ENCODE measurements around the gene DOCK11.
"Not testable (repeated sequence)": the region's sequence is repeated elsewhere in the genome, so short reads cannot be mapped to it uniquely, and the experiment has no call there.

Gene DOCK11

DNA sequence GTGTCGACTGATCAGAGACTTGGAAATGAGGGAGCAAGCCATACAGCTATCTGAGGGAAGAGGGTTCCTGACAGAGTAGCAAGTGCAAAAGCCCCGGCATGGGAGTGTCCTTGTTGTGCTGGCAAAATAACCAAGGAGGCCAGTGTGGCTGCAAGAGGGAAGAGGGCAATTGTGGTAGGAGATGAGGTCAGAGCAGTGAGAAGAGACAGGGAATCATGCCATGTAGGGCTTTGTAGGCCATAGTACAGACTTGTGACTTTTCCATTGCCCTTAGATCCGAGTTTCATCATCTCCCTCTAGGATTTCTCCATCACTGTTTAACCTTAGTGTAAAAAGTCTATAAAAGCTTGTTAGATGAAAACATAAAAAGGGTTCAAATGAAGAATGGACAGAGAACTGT, 76.2 kb downstream of the DOCK11 start:
- DNase-seq = peak; percentile 29 to 38

DNA sequence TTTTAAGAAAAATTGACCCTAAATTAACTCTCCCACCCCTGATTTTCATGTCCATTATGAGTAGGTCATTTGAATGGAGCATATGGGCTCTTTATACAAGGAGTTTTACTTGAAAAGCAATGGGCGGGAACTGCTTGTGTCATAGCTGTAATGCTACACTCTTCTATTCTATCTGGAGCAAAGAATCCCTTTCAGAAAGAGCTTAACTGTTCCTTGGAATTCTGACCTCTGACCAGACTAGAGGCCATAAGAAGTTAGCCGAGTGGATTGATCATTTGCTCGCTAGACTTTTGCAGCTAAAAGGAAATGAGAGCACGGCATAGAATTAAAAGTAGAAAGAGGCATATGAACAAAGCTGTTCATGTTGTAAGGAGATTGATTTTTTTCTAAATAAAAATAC, 79.1 kb downstream of the DOCK11 start:
- no peak for DNase-seq

DNA sequence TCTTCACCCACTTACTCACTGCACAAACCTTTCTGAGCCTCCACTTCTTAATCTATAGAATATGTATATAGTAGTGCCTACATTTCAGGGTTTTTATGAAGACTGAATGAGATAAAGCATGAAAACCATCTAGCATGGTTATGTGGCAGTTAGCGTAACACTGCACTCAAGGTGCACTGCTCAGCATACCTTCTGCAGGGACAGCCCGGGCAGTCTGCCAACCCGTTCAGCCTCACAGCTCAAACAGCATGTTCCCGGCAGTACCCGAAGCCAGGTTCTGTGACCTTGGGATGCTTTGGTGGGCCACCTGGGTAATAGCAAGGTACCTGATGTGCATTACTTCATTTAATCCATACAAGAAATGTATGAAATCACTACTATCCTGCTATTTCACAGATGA, 81.4 kb downstream of the DOCK11 start:
- DNase-seq = no peak

DNA sequence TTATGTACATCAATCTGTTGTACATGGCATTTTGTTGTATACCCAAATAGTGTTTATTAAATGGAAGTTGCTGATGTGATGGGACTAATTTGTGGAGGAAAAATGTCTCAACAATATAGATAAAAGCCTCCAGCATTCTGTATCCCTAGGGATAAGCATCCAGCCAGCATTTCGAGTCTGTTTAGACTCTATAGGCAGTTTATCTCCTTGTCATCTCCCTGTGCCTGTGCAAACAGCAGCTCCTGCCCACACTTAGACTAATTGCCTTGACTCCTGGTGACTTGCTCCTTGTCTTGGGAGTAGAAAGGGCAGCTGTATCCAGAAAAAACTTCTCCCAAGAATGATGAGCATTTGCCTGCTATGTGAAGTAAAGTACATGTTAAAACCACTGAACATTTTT, 83.8 kb downstream of the DOCK11 start:
- no peak for DNase-seq

DNA sequence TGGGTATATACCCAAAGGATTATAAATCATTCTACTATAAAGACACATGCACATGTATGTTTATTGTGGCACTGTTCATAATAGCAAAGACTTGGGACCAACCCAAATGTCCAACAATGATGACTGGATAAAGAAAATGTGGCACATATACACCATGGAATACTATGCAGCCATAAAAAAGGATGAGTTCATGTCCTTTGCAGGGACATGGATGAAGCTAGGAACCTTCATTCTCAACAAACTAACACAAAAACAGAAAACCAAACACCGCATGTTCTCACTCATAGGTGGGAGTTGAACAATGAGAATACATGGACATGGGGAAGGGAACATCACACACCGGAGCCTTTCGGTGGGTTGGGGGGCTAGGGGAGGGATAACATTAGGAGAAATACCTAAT, 87.3 kb downstream of the DOCK11 start:
- DNase-seq = not testable (repeated sequence)

DNA sequence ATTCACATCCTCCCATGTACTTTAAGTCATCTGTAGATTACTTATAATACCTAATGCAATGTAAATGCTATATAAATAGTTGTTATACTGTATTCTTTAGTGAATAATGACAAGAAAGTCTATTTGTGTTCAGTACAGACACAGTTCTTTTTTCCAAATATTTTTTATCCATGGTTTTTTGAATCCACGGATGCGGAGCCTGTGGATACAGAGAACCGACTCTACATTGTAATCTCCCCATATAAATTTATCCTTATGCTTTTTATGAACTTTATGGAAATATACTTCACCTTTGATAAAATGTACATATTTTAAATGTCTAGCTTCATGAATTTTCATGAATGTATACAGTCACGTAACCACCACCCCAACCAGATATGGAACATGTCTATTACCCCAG, 88.2 kb downstream of the DOCK11 start:
- no peak for DNase-seq

DNA sequence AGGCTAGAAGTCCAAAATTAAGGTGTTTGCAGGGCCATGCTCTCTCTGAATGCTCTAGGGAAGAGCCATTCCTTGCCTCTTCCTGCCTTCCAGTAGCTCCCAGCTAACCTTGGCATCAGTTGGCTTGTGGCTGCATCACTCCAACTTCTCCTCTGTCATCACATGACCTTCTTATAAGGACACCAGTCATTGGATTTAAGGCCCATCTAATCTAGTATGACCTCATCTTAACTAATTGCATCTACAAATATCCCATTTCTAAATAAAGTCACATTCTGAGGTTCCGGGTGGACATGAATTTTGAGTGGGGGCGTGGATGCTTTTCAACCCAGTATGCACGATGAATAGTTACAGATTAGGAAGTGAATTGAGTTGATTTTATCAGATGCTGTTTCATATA, 89.7 kb downstream of the DOCK11 start:
- DNase-seq = no peak

DNA sequence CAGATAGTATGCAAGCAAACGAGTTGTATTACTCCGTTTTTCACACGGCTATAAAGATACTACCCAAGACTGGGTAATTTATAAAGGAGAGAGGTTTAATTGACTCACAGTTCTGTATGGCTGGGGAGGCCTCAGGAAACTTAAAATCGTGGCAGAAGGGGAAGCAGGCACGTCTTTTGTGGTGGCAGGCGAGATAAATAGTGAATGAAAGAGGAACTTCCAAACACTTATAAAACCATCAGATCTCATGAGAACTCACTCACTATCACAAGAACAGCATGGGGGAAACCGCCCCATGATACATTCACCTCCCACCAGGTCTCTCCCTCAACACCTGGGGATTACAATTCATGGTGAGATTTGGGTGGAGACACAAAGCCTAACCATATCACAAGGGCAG, 90.6 kb downstream of the DOCK11 start:
- DNase-seq = peak in 1 of 2 donors; percentile 3

DNA sequence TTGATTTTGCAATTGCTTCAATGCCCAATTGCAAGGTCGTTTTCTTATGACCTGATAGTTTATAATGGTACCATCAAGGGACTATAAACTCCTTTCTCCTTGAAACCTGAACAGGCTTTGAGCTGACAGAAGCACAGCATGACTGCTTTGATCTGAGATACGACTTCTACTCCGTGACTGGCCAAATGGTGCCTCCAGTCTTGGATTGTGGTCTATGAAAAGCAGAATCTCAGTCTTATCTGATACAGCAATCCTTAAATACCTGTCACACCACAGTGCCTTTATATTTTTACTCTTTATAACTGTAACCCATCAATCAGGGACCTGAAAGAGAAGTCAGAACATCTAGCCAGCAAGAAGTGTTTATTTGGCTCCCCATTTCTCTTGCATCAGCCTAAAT, 93.1 kb downstream of the DOCK11 start:
- DNase-seq = no peak

DNA sequence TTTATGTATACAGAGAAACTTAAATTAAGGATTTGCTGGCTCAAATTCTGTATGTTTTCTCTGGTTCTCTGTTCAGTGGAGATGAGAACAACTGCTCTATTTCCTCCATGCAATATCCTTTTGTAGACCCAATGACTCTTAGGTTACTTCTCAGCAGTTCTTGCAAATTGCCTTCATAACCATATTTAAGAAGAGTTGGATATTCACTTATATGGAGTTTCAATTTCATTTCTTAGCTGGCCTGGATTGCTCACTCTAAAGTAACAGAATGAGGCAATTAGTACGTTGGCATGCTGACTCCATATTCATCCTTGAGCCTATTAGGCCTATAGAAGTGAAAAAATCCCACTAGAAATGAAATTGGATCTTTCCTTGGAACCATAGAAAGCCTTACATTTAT, 93.6 kb downstream of the DOCK11 start:
- DNase-seq = no peak

DNA sequence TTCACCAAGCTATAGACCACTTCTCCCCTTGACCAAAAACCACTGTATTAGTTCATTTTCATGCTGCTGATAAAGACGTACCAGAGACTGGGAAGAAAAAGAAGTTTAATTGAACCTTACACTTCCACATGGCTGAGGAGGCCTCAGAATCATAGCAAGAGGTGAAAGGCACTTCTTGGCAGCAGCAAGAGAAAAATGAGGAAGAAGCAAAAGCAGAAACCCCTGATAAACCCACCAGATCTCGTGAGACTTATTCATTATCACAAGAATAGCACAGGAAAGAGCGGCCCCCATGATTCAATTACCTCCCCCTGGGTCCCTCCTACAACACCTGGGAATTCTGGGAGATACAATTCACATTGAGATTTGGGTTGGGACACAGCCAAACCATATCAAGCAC, 97.8 kb downstream of the DOCK11 start:
- peak; percentile 40 to 43 for DNase-seq

DNA sequence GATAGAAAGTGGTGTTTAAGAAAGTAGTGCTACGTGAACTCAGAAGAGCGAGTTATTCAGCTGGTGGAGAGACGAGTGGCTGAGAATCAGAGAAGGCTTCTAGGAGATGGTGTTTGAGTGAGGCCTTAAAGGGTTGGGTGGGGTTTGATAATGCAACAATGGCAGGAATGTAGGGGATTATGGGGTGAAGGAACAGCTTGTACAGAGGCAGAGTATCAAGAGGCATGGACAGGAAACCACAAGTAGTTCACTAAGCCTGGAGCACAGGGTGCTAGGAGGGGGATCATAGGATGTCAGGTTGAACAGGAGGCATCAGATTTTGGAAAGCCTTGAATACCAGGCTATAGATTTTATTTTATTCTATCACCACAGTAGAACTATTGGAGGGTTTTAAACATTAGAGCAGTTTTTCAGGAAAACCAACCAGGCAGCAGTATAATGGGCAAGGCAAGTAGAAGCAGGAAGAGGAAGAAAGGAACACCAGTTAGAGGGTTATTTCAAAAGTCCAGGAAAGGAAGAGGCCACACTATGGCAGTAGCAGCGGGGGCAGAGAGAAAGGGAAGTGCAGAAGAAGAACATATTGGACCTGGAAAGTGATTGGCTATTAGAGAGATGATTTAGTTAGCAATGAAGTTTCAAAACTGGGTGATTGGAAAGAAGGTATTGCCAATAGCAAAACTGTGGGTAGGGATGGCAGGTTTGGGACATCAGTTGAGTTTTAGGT, 99.2 kb downstream of the DOCK11 start:
- DNase-seq = peak; percentile 59 to 64

DNA sequence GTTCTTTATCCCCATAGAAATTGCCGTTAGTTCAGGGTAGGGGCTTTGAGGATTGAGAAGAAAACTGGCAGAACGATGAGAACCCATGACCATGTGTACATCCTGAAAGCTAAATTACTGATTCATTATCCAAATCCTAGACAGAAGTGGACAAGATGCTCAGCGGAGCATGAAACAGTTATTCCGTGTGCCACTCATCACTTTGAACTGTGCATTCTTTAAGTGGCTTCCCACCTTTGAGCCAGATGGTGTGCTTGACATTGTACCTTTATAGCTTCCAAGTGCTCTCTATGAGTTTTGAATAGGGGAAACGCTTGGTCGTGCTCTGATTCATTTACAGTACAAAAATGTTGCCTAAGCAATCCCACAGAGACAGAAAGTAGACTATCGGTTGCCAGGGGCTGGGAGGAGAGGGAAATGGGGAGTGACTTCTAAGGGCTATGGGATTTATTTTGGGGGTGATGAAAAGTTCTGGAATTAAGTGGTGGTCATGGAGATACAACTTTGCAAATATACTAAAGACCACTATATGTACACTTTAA, 100.0 kb downstream of the DOCK11 start:
- DNase-seq = no peak

DNA sequence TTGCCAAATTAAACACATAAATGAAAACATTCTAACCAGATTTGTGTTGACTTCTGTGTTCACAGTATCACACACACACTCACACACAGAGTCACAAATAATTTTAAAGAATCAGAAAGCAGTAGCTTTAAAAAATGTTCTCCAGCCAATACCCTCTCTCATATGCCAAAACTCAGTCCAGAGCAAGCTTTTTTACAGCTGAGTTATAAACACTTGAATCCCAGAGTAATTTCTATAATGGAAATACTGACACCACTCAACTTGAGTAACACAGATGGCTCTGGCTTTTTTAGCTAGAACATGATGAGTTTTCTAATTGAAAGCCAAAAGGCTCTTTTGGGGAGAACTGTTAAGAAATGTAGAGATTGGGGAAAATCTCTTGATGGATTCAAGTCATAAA, 100.8 kb downstream of the DOCK11 start:
- DNase-seq = no peak

DNA sequence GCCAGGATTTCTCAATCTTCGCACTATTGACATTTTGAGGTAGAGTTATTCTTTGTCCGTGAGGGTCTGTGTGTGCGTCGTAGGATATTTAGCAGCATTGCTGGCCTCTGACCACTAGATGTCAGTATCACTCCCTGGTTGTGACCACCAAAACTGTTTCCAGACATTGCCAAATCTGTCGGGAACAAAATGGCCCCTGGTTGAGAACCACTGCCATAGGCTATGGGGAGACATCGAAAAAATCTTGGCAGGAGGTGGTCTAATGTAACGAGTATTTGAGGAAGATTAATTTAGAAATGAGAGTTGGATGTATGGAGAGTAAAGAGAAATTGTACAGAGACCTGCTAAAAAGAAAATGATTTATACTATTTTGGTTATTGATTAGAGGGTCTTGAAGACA, 108.4 kb downstream of the DOCK11 start:
- peak; percentile 43 to 45 for DNase-seq

DNA sequence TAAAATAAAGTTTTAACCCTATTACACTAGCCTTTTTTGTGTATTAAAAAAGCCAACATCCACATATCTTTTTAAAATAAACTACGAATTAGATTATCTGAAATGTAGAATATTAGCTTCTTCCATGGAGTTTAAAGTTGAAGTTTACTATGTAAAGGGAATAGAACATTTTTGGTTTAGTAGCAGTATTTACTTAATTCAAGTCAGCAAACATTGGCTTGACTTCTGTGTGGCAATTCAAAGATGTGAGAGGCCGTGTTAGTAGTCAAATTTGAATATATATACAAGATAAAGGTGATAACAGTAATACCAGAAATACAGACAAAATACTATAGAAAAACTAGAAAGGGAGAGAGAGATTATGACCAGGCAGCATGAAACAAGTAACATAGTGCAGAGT, 116.7 kb downstream of the DOCK11 start:
- no peak for DNase-seq

DNA sequence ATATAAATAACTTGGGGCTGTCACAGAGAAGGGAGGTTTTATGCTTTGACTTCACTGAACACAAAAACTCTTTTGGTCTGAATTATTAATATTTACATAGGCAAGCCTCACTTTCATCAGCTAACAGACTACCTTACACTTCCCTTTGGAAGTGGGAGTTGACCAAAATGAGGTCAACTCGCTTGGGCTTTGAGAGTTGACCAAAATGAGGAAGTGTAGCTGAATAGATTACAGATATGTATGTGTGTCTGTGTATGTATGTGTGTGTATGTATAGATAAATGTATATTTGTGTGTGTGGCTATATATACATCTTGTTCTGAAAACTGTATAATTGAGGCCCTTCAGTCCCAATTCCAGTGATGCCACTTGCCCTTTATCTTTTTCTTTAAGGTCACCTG, 118.5 kb downstream of the DOCK11 start:
- DNase-seq = peak; percentile 44 to 50

DNA sequence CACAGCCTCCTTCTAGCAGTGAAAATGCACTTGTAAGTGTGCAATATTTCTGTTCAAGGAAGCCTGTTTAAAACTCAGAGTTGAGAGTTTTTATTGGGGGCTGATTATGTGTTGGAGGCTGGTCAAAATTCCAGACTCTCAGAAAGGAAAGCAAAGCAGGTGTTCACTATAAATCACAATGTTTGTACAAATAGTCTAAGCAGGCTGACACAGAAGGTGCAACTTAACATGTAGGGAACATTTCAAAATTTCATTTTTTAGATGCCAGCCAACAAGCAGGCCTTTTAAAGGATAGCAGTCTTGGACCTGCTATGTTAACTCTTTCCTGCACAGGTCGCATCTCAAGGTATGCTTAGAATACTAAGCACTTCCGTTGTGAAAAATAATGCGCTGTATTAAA, 119.5 kb downstream of the DOCK11 start:
- no peak for DNase-seq

DNA sequence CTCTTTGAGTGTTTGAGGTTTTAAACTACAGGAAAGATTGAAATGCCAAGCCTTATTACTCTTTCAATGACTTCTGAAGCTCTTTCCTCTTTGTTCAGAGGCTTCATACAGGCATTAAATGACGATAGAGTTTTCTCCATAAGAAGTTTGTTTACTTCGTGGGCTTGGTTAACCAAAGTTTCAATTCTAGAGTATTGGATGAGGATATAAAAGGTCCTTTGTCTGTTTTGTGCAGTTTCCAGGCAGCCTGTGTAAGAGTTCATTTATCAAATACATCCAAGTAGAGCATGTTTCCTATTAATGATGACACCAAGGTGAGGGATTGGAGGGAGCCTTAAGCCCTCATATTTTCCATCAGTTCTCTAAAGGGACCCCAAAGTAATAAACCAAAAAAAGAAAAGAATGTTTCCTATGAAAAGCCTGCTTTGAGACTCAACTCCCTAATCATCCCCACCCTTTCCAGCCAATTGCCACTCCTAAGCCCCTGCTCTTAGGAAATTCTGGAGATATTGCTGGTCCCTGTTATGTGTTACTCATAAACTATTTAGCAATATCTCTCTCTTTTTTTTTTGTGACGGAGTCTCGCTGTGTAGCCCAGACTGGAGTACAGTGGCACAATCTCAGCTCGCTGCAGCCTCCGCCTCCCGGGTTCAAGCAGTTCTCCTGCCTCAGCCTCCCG, 125.6 kb downstream of the DOCK11 start:
- DNase-seq = no peak

DNA sequence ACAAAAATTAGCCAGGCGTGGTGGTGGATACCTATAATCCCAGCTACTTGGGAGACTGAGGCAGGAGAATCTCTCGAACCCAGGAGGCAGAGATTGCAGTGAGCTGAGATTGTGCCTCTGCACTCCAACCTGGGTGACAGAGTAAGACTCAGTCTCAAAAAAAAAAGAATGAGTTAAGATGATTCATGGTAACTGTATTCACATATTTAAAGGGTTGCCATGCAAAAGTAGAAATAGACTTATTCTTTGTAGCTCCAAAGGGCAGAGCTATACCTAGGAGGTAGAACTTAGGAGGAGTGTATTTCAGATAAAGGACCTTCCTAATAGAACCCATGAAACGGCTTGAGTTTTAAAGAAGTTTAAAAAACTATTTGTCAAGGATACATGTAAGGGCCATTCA, 127.4 kb downstream of the DOCK11 start:
- no peak for DNase-seq

DNA sequence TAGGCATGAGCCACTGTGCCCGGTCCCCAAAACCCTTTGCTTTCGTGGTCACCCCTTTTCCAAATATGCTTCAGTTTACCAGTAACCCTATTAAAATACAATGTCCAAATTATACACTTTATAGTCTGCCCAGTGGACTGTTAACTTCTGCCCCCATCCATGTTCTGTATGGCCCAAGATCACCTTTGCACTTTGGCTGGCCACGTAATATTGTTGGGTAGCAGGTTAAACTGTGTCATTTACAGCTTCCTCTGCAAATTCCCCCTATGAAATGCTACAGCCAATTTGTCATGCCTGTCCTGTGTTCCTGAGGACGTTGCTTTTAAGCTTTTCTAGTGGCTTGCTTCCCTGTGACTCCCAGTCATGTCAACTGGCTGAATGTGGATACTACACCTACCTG, 130.7 kb downstream of the DOCK11 start:
- DNase-seq = no peak

DNA sequence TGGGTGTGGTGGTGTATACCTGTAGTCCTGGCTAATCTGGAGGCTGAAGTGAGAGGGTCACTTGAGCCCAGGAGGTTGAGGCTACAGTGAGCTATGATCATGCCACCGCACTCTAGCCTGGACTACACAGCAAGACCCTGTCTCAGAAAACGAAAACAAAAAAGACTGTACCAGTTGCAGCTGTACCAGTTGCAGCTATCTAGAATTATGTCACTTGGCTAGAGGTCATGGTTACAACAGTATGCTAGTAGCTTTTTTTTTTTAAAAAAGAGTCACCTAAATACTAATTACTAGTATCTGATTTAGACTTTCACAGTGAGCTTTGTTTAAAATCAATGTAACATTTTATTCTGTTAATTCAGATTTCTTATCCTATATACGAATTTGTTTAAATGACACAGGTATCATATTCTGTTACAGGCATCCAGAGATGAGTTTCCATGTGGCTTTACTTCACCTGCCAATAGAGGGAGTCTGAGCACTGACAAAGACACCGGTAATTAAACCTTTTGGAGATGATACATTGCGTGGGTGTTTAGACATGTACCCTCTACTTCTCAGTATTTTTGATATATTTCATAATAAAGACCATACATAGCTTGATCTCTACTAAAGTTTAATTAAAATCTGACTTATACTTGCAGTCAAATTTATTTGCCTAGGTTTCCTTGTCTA, 131.6 kb downstream of the DOCK11 start:
- DNase-seq = no peak

DNA sequence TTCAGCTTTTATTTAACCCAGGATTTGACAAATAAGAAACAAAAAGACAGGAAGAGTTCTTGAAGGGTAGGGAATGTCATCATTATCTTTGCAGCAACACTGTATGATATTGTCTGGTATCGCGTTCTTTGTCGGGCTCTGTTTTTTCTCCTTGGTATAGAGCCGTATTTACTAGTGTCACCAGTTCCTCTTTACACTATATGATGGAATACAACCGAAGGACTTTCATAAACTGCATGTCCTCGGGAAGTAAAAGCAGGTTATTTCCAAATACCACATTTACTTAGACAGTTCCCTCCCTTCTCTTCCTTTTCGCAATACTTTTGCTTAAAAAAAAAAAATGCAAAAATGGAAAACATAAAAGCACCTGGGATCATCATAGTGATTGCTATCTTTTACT, 135.2 kb downstream of the DOCK11 start:
- DNase-seq = peak; percentile 45 to 81

DNA sequence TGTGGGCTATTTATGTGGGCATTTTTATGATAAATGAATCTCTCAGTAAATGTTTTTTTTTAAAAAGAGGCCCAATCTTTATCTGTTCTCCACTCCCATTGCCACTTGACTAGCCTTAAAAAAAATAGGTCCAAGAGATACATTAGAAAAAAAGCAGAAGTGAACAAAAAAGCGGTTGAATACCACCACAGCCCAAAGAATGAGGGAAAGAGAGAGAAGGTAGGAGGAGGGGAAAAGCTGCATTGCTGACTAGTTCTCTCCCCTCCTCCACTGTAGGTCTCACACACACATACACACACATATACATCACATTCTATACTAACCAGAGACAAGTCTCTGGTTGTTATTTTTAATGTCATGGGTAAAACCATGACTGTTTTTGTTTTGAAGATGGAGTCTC, 136.0 kb downstream of the DOCK11 start:
- DNase-seq = no peak

All from inflammatory macrophage (primary cell).